Ecto neural progenitor cell (in vitro differentiated cells): ENCODE results near the gene VAMP2.

Experiments used
- DNase-seq: peaks from one replicate; pipeline ENCODE4 v3.0.0-alpha.2; 2018; ENCODE audit warnings: low spot score

The VAMP2 gene

GRCh38 chr17:8155231-8155995, 7.3 kb downstream of the VAMP2 start:
- no peak for DNase-seq

GRCh38 chr17:8154608-8155155, 8.1 kb downstream of the VAMP2 start:
- DNase-seq = no peak

GRCh38 chr17:8153957-8154607, 8.7 kb downstream of the VAMP2 start:
- peak; percentile 99 for DNase-seq

- DNase-seq = peak; percentile 54
Observed at GRCh38 chr17:8153525-8153956, 9.2 kb downstream of the VAMP2 start.

- peak; percentile 51 for DNase-seq
Observed at GRCh38 chr17:8153031-8153451, 9.7 kb downstream of the VAMP2 start.

- DNase-seq = peak; percentile 98
Observed at GRCh38 chr17:8152112-8152775, 10.5 kb downstream of the VAMP2 start, which contains the start of gene PER1. Gene PER1, minus strand, starts transcription at chr17:8152404. Its CDS starts 1,698 bp downstream, at chr17:8150706.

- DNase-seq = no peak
Observed at GRCh38 chr17:8151641-8152111, 11.1 kb downstream of the VAMP2 start.

- peak; percentile 91 for DNase-seq
Observed at GRCh38 chr17:8151120-8151640, 11.6 kb downstream of the VAMP2 start.

- DNase-seq = peak; percentile 49
Observed at GRCh38 chr17:8150194-8151119, 12.3 kb downstream of the VAMP2 start.

GRCh38 chr17:8149419-8150193, 13.1 kb downstream of the VAMP2 start:
- DNase-seq = peak; percentile 44

- no peak for DNase-seq
Observed at GRCh38 chr17:8148560-8148959, 14.2 kb downstream of the VAMP2 start.

GRCh38 chr17:8147805-8148404, 14.8 kb downstream of the VAMP2 start:
- DNase-seq = peak; percentile 43

- DNase-seq = peak; percentile 43
Observed at GRCh38 chr17:8147141-8147804, 15.5 kb downstream of the VAMP2 start.

- no peak for DNase-seq
Observed at GRCh38 chr17:8146381-8147140, 16.2 kb downstream of the VAMP2 start.

GRCh38 chr17:8145811-8146210, 16.9 kb downstream of the VAMP2 start:
- DNase-seq = no peak

GRCh38 chr17:8144401-8145231, 18.1 kb downstream of the VAMP2 start:
- DNase-seq = no peak

- DNase-seq = no peak
Observed at GRCh38 chr17:8143581-8144400, 19.0 kb downstream of the VAMP2 start.
